PFSK-1 (cell line): ENCODE measurements around the gene SLC39A11.

ENCODE experiments used
- POLR2AphosphoS5 ChIP-seq: IDR thresholded peaks from 2 replicates; pipeline ENCODE4 v1.6.1; 2012; ENCODE audit warnings: low read depth, mild to moderate bottlenecking, control low read depth, low read length, moderate library complexity
- SIN3A ChIP-seq: IDR thresholded peaks from 2 replicates; pipeline ENCODE4 v1.6.1; 2012; ENCODE audit warnings: mild to moderate bottlenecking, low read length, moderate library complexity, borderline replicate concordance; ENCODE audit not compliant: insufficient read depth
- TAF1 ChIP-seq: IDR thresholded peaks from 2 replicates; pipeline ENCODE4 v1.6.1; 2012; ENCODE audit warnings: low read length, control low read depth, borderline replicate concordance; ENCODE audit not compliant: insufficient read depth
- TF ChIP-seq, protein P1 (sequence below), 2 experiments: IDR thresholded peaks; 2 replicates each; pipeline versions ENCODE4 v1.6.1 to v1.8.0; 2011 to 2012; ENCODE audit warnings: low read depth in 2 of 2, low read length in 2 of 2, control low read depth in 1 of 2, inconsistent platforms in 1 of 2, mild to moderate bottlenecking in 1 of 2, moderate library complexity in 1 of 2; ENCODE audit not compliant: insufficient read depth in 1 of 2

DNA sequence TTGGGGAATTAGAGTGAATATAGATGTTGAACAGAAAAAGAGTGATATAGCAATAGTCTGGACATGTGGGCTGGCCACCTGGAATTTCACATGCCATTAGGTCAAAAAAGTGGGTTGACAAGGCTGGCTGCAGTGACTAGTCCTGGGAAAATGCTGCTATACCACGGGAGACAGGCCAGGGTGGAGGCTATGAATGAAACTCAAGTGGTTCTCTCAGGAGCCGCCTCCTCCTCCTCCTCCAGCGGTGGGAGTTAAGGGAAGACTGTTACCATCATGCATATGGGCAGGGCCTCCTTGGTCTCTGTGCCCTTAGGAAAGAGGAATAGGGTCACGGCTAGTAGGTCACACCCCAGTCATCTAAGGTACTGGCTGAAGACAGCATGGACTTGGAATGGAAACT lies 448.0 kb downstream of the SLC39A11 start:
- TF ChIP-seq, protein P1, sequence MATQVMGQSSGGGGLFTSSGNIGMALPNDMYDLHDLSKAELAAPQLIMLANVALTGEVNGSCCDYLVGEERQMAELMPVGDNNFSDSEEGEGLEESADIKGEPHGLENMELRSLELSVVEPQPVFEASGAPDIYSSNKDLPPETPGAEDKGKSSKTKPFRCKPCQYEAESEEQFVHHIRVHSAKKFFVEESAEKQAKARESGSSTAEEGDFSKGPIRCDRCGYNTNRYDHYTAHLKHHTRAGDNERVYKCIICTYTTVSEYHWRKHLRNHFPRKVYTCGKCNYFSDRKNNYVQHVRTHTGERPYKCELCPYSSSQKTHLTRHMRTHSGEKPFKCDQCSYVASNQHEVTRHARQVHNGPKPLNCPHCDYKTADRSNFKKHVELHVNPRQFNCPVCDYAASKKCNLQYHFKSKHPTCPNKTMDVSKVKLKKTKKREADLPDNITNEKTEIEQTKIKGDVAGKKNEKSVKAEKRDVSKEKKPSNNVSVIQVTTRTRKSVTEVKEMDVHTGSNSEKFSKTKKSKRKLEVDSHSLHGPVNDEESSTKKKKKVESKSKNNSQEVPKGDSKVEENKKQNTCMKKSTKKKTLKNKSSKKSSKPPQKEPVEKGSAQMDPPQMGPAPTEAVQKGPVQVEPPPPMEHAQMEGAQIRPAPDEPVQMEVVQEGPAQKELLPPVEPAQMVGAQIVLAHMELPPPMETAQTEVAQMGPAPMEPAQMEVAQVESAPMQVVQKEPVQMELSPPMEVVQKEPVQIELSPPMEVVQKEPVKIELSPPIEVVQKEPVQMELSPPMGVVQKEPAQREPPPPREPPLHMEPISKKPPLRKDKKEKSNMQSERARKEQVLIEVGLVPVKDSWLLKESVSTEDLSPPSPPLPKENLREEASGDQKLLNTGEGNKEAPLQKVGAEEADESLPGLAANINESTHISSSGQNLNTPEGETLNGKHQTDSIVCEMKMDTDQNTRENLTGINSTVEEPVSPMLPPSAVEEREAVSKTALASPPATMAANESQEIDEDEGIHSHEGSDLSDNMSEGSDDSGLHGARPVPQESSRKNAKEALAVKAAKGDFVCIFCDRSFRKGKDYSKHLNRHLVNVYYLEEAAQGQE (IDR thresholded peaks at IDR 0.05; ENCODE audit: insufficient read depth in 1 of 2, low read depth in 2 of 2, low read length in 2 of 2) = no peak
- TF ChIP-seq SIN3A (no peak), TAF1 (no peak), POLR2AphosphoS5 (no peak)
